Left renal pelvis (tissue), 4 donors: ENCODE results near the gene ZSCAN29. TPM values are rescaled to one million over a fixed set of nuclear protein-coding genes. Genes with fewer than 3 reads are reported as not detected.
"Not testable (repeated sequence)": the region's sequence is repeated elsewhere in the genome, so short reads cannot be mapped to it uniquely, and the experiment has no call there.

Source experiments
- DNase-seq, 4 donors: peaks; one replicate each; pipeline ENCODE4 v3.0.0-alpha.2; 2013; ENCODE audit warnings: low read depth in 4 of 4, low spot score in 3 of 4
- polyA plus RNA-seq, 4 donors: library from polyadenylated mRNA; unstranded; fragments of 120-200 nt; gene quantifications; one replicate each; pipeline ENCODE4 v1.2.1, GENCODE V29; 2013; ENCODE audit not compliant: insufficient read length in 4 of 4

ZSCAN29 gene
- polyA plus RNA-seq, result 10 to 100 TPM; 25.1 to 35.6 (median 26.6) TPM

- peak; percentile 68 to 79 (median 70) for DNase-seq
Measured at GRCh38 chr15:43370975-43371974, at the start of gene ZSCAN29, which contains the start of gene TUBGCP4. Gene ZSCAN29, minus strand, starts transcription at chr15:43371043. Its CDS starts 1,130 bp downstream, at chr15:43369913. Gene TUBGCP4, plus strand, starts transcription at chr15:43371101. Its CDS starts 254 bp downstream, at chr15:43371355.

- no peak for DNase-seq
Measured at GRCh38 chr15:43420435-43420834, 49.6 kb upstream of the ZSCAN29 start.

- DNase-seq, result no peak
Measured at GRCh38 chr15:43414196-43414595, 43.4 kb upstream of the ZSCAN29 start.

GRCh38 chr15:43412096-43412495, 41.3 kb upstream of the ZSCAN29 start:
- DNase-seq, result no peak

GRCh38 chr15:43410572-43411214, 39.9 kb upstream of the ZSCAN29 start:
- no peak for DNase-seq

- no peak for DNase-seq
Measured at GRCh38 chr15:43408789-43409188, 37.9 kb upstream of the ZSCAN29 start.

GRCh38 chr15:43406808-43407207, 36.0 kb upstream of the ZSCAN29 start:
- DNase-seq, result no peak

GRCh38 chr15:43406189-43406588, 35.3 kb upstream of the ZSCAN29 start:
- DNase-seq, result no peak

GRCh38 chr15:43404130-43404529, 33.3 kb upstream of the ZSCAN29 start:
- DNase-seq, result no peak

GRCh38 chr15:43403616-43404015, 32.8 kb upstream of the ZSCAN29 start:
- no peak for DNase-seq

GRCh38 chr15:43402255-43402654, 31.4 kb upstream of the ZSCAN29 start:
- no peak for DNase-seq

- not testable (repeated sequence) for DNase-seq
Measured at GRCh38 chr15:43393592-43393991, 22.7 kb upstream of the ZSCAN29 start.

GRCh38 chr15:43390723-43391122, 19.9 kb upstream of the ZSCAN29 start:
- no peak for DNase-seq

GRCh38 chr15:43383070-43383469, 12.2 kb upstream of the ZSCAN29 start:
- no peak for DNase-seq

GRCh38 chr15:43382310-43382709, 11.5 kb upstream of the ZSCAN29 start:
- DNase-seq, result no peak

- DNase-seq, result no peak
Measured at GRCh38 chr15:43378601-43379000, 7.8 kb upstream of the ZSCAN29 start.

- no peak for DNase-seq
Measured at GRCh38 chr15:43376017-43376705, 5.3 kb upstream of the ZSCAN29 start.

- DNase-seq, result peak in 3 of 4 donors; percentile 22 to 43 (median 36)
Measured at GRCh38 chr15:43370310-43370974, 401 bp downstream of the ZSCAN29 start.

GRCh38 chr15:43361313-43361903, 9.4 kb downstream of the ZSCAN29 start:
- DNase-seq, result no peak

- no peak for DNase-seq
Measured at GRCh38 chr15:43360821-43361220, 10.0 kb downstream of the ZSCAN29 start.
